Measurements from ENCODE around the gene CSTF3. TPM values are rescaled to one million over a fixed set of nuclear protein-coding genes. Genes with fewer than 3 reads are reported as not detected.

The CSTF3 gene
- total and polyA plus RNA-seq, 10 of the 15 experiments (the other 5 are each of a cell fraction or from before 2014, with no cell fraction given), result 25.4 to 63.5 (median 49.5) TPM

- no peak overlapping the region for H3K4me2 ChIP-seq (ENCODE audit: control insufficient read depth, insufficient read depth)
- no peak for DNase-seq (ENCODE audit: low read depth, low spot score)
- ChIA-PET RAD21 (ENCODE audit: unreplicated experiment) (interaction anchor here (0.7 to 1.0 kb wide), 2 partner anchors 30 to 1791 kb away, joined by 3 read pairs; no protein-coding TSS in a partner anchor), CTCF (interaction anchor here (0.7 to 1.1 kb wide), 3 partner anchors 15 to 36 kb away, joined by 3 to 4 read pairs (median 3); no protein-coding TSS in a partner anchor), POLR2A (no interaction called here), SMC1A (ENCODE audit: uncharacterized antibody, unreplicated experiment) (interaction anchor here (0.7 to 1.2 kb wide), 2 partner anchors 26 to 1010 kb away, joined by 3 read pairs; no protein-coding TSS in a partner anchor)
- no peaks in the 10 kb centered on the region for H3K9me3 ChIP-seq (replicated peaks; ENCODE audit: control insufficient read depth, insufficient read depth, low read length)
- H3K79me2 ChIP-seq (ENCODE audit: control insufficient read depth, insufficient read depth, low read length), result no peaks in the 10 kb centered on the region
- TF ChIP-seq REST (IDR thresholded peaks at IDR 0.05; ENCODE audit: low read depth, low read length), result no peak
- no peak for TF ChIP-seq NR2F1 (conservative IDR thresholded peaks at IDR 0.05)
- no peak for TF ChIP-seq BMI1 (IDR thresholded peaks at IDR 0.05; ENCODE audit: borderline replicate concordance)
- no peak for TF ChIP-seq MXI1 (IDR thresholded peaks at IDR 0.05; ENCODE audit: low read depth, low read length)
- TF ChIP-seq MYB (IDR thresholded peaks at IDR 0.05; ENCODE audit: borderline replicate concordance, low read depth, low read length), result no peak
- TF ChIP-seq ZNF622 (IDR thresholded peaks at IDR 0.05), result no peak
- no peak for TF ChIP-seq ETV6 (conservative IDR thresholded peaks at IDR 0.05 in 1 of 2, IDR thresholded peaks at IDR 0.05 in 1 of 2; ENCODE audit: borderline replicate concordance in 1 of 2, low read depth in 1 of 2)
- no peak for TF ChIP-seq SUZ12 (IDR thresholded peaks at IDR 0.05; ENCODE audit: unreplicated experiment)
- no peak for TF ChIP-seq MEF2B (IDR thresholded peaks at IDR 0.05; ENCODE audit: partially characterized antibody, poor library complexity, severe bottlenecking)
- TF ChIP-seq ZNF274 (IDR thresholded peaks at IDR 0.05; ENCODE audit: insufficient read depth, insufficient read length), result no peak
- TF ChIP-seq ELK1 (IDR thresholded peaks at IDR 0.05; ENCODE audit: low read depth, low read length), result no peak
- TF ChIP-seq YBX1 (IDR thresholded peaks at IDR 0.05), result no peak
- TF ChIP-seq RUNX3 (IDR thresholded peaks at IDR 0.05; ENCODE audit: low read length), result no peak
- TF ChIP-seq CBX3 (IDR thresholded peaks at IDR 0.05; ENCODE audit: borderline replicate concordance, low read depth), result no peak
- no peak for TF ChIP-seq NRF1 (conservative IDR thresholded peaks at IDR 0.05; ENCODE audit: low read depth, low read length)
- BruUV-seq (replicated peaks), result no TSS peak
- peaks cover 5% of the 10 kb centered on the region; the same call in 1 of the 2 replicates for H3K4me1 ChIP-seq (ENCODE audit: control insufficient read depth, insufficient read depth, low read length)
- no peak overlapping the region for H2AFZ ChIP-seq (ENCODE audit: control insufficient read depth, low read depth, low read length)
- H3K4me3 ChIP-seq, result no peak overlapping the region
- FAIRE-seq, result no peak
- H3K9ac ChIP-seq (ENCODE audit: control insufficient read depth, insufficient read depth, low read length), result no peak overlapping the region
- H3K36me3 ChIP-seq (ENCODE audit: control insufficient read depth in 2 of 2, insufficient read depth in 2 of 2, low read length in 1 of 2), result peaks cover 0 to 4% of the 10 kb centered on the region in 2 experiments; a peak in 1 of 4 replicates
- H3K27me3 ChIP-seq (replicated peaks in 1 of 2; ENCODE audit: control insufficient read depth in 2 of 2, insufficient read depth in 2 of 2, low read length in 1 of 2), result no peaks in the 10 kb centered on the region
- WGBS (ENCODE audit: insufficient coverage, insufficient replicate concordance, low lambda C conversion rate, missing lambda C conversion rate), result 93% methylated on average over 3 of the region's 3 CpGs
- no peak for ATAC-seq
- H3K27ac ChIP-seq (ENCODE audit: control insufficient read depth, insufficient read depth), result no peak overlapping the region
- intact Hi-C loops (cut with micrococcal nuclease; ENCODE audit: unreplicated experiment), result no loop called here
- H4K20me1 ChIP-seq (ENCODE audit: control insufficient read depth, insufficient read depth), result no peaks in the 10 kb centered on the region
- in situ Hi-C loops (cut with MboI), result no loop called here
Measured at GRCh38 chr11:33125611-33126010, 35.7 kb downstream of the CSTF3 start.

All from GM12878 (cell line).